Measurements from ENCODE around the gene ZP3.
"Not testable (repeated sequence)": the region's sequence is repeated elsewhere in the genome, so short reads cannot be mapped to it uniquely, and the experiment has no call there.

ZP3 gene

DNA sequence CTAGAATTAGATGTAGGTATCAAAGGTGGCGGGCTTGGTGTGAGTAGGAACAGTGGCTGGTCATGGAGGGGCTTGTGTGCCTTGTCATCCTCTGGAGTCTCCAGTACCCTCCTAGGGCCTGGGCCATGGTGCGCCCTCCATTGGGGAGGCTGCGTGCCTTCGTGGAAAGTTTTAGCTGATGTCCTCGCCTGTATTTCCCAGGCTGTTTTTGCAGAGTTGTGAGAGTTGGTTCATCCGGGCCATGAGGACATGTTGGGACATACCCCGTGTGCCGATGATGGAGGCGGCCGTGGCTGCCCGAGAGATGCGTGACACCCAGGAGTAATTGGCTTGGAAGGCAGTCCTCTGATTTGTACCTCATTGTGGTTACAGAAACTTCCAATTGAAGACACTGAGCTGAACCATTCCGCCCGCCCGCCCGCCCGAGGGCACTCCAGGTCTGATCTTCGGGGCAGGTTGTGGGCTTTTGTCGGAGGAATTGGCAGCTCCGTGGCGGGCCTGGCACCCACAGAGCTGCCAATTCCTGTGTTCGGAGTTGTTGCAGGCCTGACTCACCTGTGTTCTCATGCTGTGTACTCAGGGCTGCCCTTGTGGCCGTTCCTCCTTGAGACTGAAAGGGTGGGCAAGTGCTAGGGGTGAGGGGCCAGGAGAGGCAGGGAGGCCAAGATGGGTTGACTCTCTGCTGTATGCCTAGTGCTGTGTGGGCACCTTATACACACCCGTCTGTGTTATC, 52.2 kb downstream of the ZP3 start:
- H3K36me3 Mint-ChIP-seq, DNase-seq, H3K4me3 Mint-ChIP-seq, CTCF ChIA-PET, H3K27ac Mint-ChIP-seq, H3K4me1 Mint-ChIP-seq, H3K27me3 Mint-ChIP-seq, H3K9me3 Mint-ChIP-seq: not testable (repeated sequence)

DNA sequence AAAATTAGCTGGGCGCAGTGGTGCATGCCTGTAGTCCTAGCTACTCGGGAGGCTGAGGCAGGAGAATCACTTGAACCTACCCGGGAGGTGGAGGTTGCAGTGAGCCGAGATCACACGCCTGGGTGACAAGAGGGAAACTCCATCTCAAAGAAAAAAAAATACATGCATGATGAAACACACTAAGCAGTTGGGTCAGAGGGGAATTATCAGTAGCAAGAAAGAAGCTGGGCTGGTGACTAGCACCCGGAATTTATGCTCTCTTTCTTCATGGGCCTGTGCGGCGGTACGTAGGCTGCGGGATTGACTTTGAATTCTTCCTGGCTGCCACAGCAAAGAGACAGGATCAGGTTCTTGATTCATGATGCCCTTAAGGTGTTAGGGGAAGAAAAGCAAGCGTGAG, 54.9 kb downstream of the ZP3 start:
- H3K36me3 Mint-ChIP-seq, CTCF ChIA-PET, H3K4me3 Mint-ChIP-seq, H3K9me3 Mint-ChIP-seq, DNase-seq, H3K27ac Mint-ChIP-seq, H3K4me1 Mint-ChIP-seq, H3K27me3 Mint-ChIP-seq: not testable (repeated sequence)

DNA sequence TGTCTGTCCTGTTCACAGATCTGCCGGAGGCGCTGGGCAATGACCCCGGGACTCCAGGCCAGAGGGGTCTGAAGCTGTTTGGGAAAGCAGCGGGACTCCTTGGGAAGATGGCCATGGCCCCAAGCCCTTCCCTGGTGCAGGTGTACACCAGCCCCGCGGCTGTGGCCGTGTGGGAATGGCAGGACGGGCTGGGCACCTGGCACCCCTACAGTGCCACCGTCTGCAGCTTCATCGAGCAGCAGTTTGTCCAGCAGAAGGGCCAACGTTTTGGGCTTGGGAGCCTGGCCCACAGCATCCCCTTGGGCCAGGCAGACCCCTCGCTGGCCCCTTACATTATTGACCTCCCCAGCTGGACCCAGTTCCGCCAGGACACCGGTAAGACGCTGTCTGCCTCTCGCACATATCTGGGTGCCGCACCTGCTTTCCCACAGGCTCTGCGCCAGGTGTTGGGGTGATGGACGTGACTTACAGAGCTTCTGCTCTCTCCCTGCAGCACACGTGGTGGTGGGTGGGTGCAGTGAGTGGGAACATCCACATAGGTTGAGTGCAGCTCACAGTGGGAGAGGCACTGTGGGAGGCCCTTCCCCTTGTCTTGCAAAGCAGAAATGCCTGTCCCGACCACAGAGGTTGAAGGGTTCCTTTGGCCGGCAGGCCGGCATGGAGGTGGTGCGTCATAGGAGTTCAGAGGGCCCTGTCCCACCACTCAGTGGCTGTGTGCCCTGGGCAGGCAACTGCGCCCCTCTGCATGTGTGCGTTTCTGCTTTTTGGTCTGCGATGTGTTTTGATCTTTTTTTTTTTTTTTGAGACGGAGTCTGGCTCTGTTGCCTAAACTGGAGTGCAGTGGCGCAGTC, 55.9 kb downstream of the ZP3 start:
- H3K27ac Mint-ChIP-seq, H3K9me3 Mint-ChIP-seq, H3K4me1 Mint-ChIP-seq, H3K36me3 Mint-ChIP-seq, H3K4me3 Mint-ChIP-seq, H3K27me3 Mint-ChIP-seq, CTCF ChIA-PET, DNase-seq: not testable (repeated sequence)

DNA sequence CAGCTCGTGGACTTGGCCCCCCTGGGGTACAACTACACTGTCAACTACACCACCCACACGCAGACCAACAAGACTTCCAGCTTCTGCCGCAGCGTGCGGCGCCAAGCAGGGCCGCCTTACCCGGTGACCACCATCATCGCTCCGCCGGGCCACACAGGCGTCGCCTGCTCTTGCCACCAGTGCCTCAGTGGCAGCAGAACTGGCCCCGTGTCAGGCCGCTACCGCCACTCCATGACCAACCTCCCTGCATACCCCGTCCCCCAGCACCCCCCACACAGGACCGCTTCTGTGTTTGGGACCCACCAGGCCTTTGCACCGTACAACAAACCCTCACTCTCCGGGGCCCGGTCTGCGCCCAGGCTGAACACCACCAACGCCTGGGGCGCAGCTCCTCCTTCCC, 57.9 kb downstream of the ZP3 start:
- H3K4me1 Mint-ChIP-seq, H3K27me3 Mint-ChIP-seq, DNase-seq, H3K9me3 Mint-ChIP-seq, H3K27ac Mint-ChIP-seq, H3K36me3 Mint-ChIP-seq, H3K4me3 Mint-ChIP-seq, CTCF ChIA-PET: not testable (repeated sequence)

DNA sequence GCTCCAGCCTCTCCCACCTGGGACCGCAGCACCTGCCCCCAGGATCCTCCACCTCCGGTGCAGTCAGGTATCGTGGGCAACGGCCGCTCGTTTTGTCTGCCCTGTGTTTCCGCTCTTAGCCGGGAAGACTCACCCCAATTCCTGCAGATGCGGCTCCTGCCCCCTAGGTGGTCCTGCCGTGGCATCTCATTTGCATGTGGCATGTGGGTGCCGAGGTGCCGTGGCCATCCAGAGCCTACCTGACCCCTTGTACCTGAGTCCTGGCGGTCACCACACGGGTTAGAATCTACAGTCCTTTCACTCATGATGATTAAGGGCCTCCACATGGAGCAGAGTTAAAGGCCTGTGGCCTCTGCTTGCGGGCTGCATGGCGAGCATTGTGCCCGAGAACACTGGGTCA, 58.3 kb downstream of the ZP3 start:
- H3K36me3 Mint-ChIP-seq, H3K9me3 Mint-ChIP-seq, DNase-seq, CTCF ChIA-PET, H3K27me3 Mint-ChIP-seq, H3K4me1 Mint-ChIP-seq, H3K4me3 Mint-ChIP-seq, H3K27ac Mint-ChIP-seq: not testable (repeated sequence)

DNA sequence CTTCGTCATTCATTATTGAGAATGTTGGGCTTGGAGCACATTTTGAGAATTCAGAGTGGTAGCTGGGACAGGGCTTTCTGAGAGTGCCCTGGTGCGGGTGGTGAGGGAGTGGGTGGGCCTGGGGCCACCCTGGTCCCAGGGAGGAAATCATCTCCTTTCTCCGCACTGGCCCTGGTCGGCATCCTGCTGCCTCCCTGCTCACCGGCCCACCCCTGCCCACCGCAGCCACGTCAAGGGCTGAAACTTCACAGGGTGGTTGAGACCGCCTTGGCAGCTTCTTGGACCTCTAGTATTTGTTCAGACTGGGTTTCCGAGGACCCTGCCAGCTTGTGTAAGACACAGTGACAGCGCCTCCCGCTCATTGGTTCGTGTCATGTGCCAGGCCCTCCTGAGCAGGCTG, 59.7 kb downstream of the ZP3 start:
- not testable (repeated sequence) for H3K36me3 Mint-ChIP-seq, H3K9me3 Mint-ChIP-seq

DNA sequence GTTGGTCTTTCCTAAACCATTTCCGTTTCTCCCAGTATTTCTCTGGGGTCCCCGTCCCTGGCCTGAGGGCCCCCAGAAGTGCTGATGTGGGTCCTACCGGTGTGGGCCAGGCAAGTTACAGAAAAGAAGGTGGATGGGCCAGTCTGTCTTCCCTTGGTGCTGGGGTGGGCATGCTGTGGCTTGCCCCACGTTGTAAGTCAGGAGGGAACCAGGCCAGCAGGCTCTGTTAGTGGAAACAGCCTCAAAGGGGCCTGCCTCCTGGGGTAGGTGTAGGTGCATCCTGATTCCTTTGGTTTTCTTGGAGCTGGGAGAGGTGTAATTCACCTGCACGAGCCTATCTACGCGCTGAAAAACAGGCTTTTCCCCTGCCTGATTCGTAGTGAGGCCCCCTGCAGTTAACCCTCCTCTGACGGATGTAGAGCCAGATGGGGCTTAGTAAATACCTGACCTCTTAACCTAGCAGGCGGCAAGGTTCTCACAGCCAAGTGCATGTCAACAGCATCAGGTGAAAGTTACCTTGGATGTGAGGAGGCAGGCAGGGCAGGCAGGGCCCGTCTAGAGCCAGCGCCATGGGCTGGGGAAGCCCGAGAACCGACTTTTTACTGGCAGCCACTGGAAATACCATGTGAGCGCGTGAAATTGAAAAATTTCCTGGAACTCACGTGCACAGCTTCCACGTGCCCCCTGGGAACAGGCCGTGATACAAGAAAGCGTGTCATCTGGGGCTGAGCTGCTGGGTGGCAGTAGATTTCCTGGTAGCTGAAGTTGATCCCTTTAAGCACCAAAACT, 61.3 kb downstream of the ZP3 start:
- DNase-seq, H3K27me3 Mint-ChIP-seq, H3K4me1 Mint-ChIP-seq, H3K27ac Mint-ChIP-seq, H3K36me3 Mint-ChIP-seq, H3K9me3 Mint-ChIP-seq, H3K4me3 Mint-ChIP-seq, CTCF ChIA-PET: not testable (repeated sequence)

More for the DNA sequence above, 59.7 kb downstream of the ZP3 start:
- CTCF ChIA-PET, H3K27ac Mint-ChIP-seq, H3K27me3 Mint-ChIP-seq, H3K4me1 Mint-ChIP-seq, H3K4me3 Mint-ChIP-seq, DNase-seq: not testable (repeated sequence)

DNA sequence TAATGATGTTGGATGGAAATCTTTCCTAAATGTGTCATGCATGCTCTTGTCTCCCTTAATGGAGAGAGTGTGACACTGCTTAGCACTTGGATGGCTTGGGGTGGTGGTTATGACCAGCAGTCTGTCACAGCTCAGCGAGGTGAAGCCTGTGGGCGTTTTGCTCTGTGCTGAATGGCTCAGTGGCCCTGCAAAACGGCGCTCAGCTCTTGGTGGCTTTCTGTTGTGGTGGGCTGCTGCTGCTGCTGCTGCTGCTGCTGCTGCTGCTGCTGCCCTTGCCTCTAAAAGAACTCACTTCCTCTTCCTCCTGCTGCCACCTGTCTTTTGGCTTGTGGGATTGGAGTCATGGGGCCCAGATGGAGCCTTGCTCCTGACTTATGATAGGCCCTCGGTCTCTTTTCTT, 61.9 kb downstream of the ZP3 start:
- H3K27ac Mint-ChIP-seq: peak overlapping the region; percentile 91
- H3K4me3 Mint-ChIP-seq: peak overlapping the region; percentile 38
- H3K27me3 Mint-ChIP-seq, H3K4me1 Mint-ChIP-seq, H3K36me3 Mint-ChIP-seq, H3K9me3 Mint-ChIP-seq, CTCF ChIA-PET: not testable (repeated sequence)
- peak; percentile 66 for DNase-seq

DNA sequence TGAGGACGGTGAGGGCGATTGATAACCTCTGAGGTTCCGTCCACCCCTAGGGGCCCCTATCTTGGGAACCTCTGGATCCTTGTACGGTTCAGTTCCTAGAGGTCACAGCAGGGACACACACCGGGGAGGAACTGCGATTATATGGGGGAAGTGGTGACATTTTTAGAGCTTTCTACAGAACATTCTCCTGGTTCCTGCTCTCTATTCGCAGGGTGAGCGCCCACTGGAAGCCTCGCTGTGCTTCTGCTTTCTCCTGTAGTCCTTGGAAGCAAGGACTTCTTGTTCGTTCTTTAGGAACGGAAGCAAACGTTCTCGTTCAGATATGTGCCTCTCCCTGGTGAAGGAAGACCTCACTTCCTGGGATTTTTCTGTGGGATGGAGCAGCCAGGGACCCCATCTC, 63.2 kb downstream of the ZP3 start:
- CTCF ChIA-PET, H3K4me3 Mint-ChIP-seq, H3K36me3 Mint-ChIP-seq, H3K9me3 Mint-ChIP-seq, H3K27ac Mint-ChIP-seq, DNase-seq, H3K4me1 Mint-ChIP-seq, H3K27me3 Mint-ChIP-seq: not testable (repeated sequence)
